ENCODE data around the gene MCU.
"Not testable (repeated sequence)": the region's sequence is repeated elsewhere in the genome, so short reads cannot be mapped to it uniquely, and the experiment has no call there.

MCU gene

GRCh38 chr10:72917201-72917600, 225.3 kb downstream of the MCU start:
- DNase-seq (ENCODE audit: low spot score in 2 of 2); H3K36me3 Mint-ChIP-seq; ATAC-seq: not testable (repeated sequence)

GRCh38 chr10:72917803-72918332, 225.9 kb downstream of the MCU start:
- H3K27ac Mint-ChIP-seq; DNase-seq (ENCODE audit: low spot score in 2 of 2); H3K4me1 Mint-ChIP-seq; H3K36me3 Mint-ChIP-seq; H3K4me3 Mint-ChIP-seq; ATAC-seq: not testable (repeated sequence)
- H3K9me3 Mint-ChIP-seq: peaks cover 14% of the 10 kb centered on the region

More at GRCh38 chr10:72917201-72917600, 225.3 kb downstream of the MCU start:
- H3K9me3 Mint-ChIP-seq: peaks cover 10% of the 10 kb centered on the region
- not testable (repeated sequence) for H3K4me1 Mint-ChIP-seq, H3K27ac Mint-ChIP-seq, H3K4me3 Mint-ChIP-seq

- Mint-ChIP-seq H3K9me3 (peaks cover 14% of the 10 kb centered on the region), H3K36me3 (no peaks in the 10 kb centered on the region), H3K27ac (no peak overlapping the region), H3K4me3 (no peak overlapping the region), H3K4me1 (no peaks in the 10 kb centered on the region)
- DNase-seq (ENCODE audit: low spot score in 2 of 2) (no peak), ATAC-seq (no peak)
Measured at GRCh38 chr10:72918352-72918751, 226.4 kb downstream of the MCU start.

GRCh38 chr10:72921147-72921683, 229.3 kb downstream of the MCU start:
- not testable (repeated sequence) for H3K27ac Mint-ChIP-seq; H3K36me3 Mint-ChIP-seq; H3K4me1 Mint-ChIP-seq; DNase-seq (ENCODE audit: low spot score in 2 of 2); H3K4me3 Mint-ChIP-seq; ATAC-seq
- H3K9me3 Mint-ChIP-seq: peaks cover 14% of the 10 kb centered on the region

- ATAC-seq (no peak), DNase-seq (ENCODE audit: low spot score in 2 of 2) (no peak)
- Mint-ChIP-seq H3K4me3 (no peak overlapping the region), H3K4me1 (no peaks in the 10 kb centered on the region), H3K36me3 (no peaks in the 10 kb centered on the region), H3K9me3 (peaks cover 14% of the 10 kb centered on the region), H3K27ac (no peak overlapping the region)
Measured at GRCh38 chr10:72924351-72924750, 232.4 kb downstream of the MCU start.

GRCh38 chr10:72925951-72926465, 234.1 kb downstream of the MCU start:
- ATAC-seq (no peak), DNase-seq (ENCODE audit: low spot score in 2 of 2) (no peak)
- peaks cover 6% of the 10 kb centered on the region for H3K9me3 Mint-ChIP-seq
- no peaks in the 10 kb centered on the region for H3K36me3 Mint-ChIP-seq
- H3K4me3 Mint-ChIP-seq: no peak overlapping the region
- no peak overlapping the region for H3K27ac Mint-ChIP-seq
- no peaks in the 10 kb centered on the region for H3K4me1 Mint-ChIP-seq

GRCh38 chr10:72927485-72927884, 235.5 kb downstream of the MCU start:
- Mint-ChIP-seq H3K4me3 (no peak overlapping the region), H3K9me3 (peaks cover under 1% of the 10 kb centered on the region), H3K36me3 (no peaks in the 10 kb centered on the region), H3K27ac (no peak overlapping the region), H3K4me1 (no peaks in the 10 kb centered on the region)
- no peak for DNase-seq (ENCODE audit: low spot score in 2 of 2)
- ATAC-seq: no peak

GRCh38 chr10:72928798-72929197, 236.9 kb downstream of the MCU start:
- Mint-ChIP-seq H3K9me3 (no peaks in the 10 kb centered on the region), H3K4me3 (no peak overlapping the region), H3K36me3 (no peaks in the 10 kb centered on the region), H3K4me1 (no peaks in the 10 kb centered on the region), H3K27ac (no peak overlapping the region)
- ATAC-seq (no peak), DNase-seq (ENCODE audit: low spot score in 2 of 2) (no peak)

- Mint-ChIP-seq H3K4me3 (no peak overlapping the region), H3K27ac (no peak overlapping the region), H3K36me3 (no peaks in the 10 kb centered on the region), H3K9me3 (no peaks in the 10 kb centered on the region), H3K4me1 (no peaks in the 10 kb centered on the region)
- ATAC-seq: no peak
- DNase-seq (ENCODE audit: low spot score in 2 of 2): no peak
Measured at GRCh38 chr10:72930276-72930675, 238.3 kb downstream of the MCU start.

- Mint-ChIP-seq H3K9me3 (no peaks in the 10 kb centered on the region), H3K36me3 (no peaks in the 10 kb centered on the region), H3K4me1 (no peaks in the 10 kb centered on the region), H3K27ac (no peak overlapping the region), H3K4me3 (no peak overlapping the region)
- DNase-seq (ENCODE audit: low spot score in 2 of 2) (no peak), ATAC-seq (no peak)
Measured at GRCh38 chr10:72932259-72933015, 240.5 kb downstream of the MCU start.

- Mint-ChIP-seq H3K9me3 (no peaks in the 10 kb centered on the region), H3K36me3 (no peaks in the 10 kb centered on the region), H3K4me1 (no peaks in the 10 kb centered on the region), H3K4me3 (no peak overlapping the region), H3K27ac (no peak overlapping the region)
- no peak for DNase-seq (ENCODE audit: low spot score in 2 of 2)
- ATAC-seq: no peak
Measured at GRCh38 chr10:72935361-72935760, 243.4 kb downstream of the MCU start.

All from stimulated activated effector memory CD8-positive, alpha-beta T cell treated with anti-CD3 and anti-CD28 coated beads, Interleukin-12 subunit alpha, Interleukin-12 subunit beta, amount 100 ng/mL, for 72 hours (primary cell).